ENCODE results near the gene KRTAP5-7. TPM values are rescaled to one million over a fixed set of nuclear protein-coding genes. Genes with fewer than 3 reads are reported as not detected.

The KRTAP5-7 gene
- total RNA-seq, 2 donors from 2014 or later: not detected

GRCh38 chr11:71489311-71490043 lies 37.6 kb upstream of the KRTAP5-7 start:
- TF ChIP-seq CTCF (conservative IDR thresholded peaks at IDR 0.05): no peak
- Mint-ChIP-seq H3K4me3 (no peak overlapping the region), H3K36me3 (ENCODE audit: low read depth) (peaks cover 80% of the 10 kb centered on the region), H3K4me1 (peaks cover 15% of the 10 kb centered on the region), H3K27me3 (ENCODE audit: insufficient read depth) (no peaks in the 10 kb centered on the region), H3K27ac (no peak overlapping the region), H3K9me3 (no peaks in the 10 kb centered on the region)
- Histone ChIP-seq H3K4me3 (ENCODE audit: low read length) (no peak overlapping the region), H3K27ac (ENCODE audit: low read depth, low read length) (no peak overlapping the region), H3K9me3 (ENCODE audit: control insufficient read depth, low read length) (peaks cover 8% of the 10 kb centered on the region), H3K9ac (ENCODE audit: extremely low read depth, low read length, poor library complexity, severe bottlenecking) (no peak overlapping the region), H3K27me3 (ENCODE audit: control insufficient read depth, insufficient read depth, low read length, poor library complexity, severe bottlenecking) (no peaks in the 10 kb centered on the region), H3K36me3 (ENCODE audit: control insufficient read depth, insufficient read depth, low read length) (peaks cover 46% of the 10 kb centered on the region), H3K4me1 (ENCODE audit: control insufficient read depth, insufficient read depth, low read length) (peaks cover 2% of the 10 kb centered on the region)
- WGBS, 2 experiments (ENCODE audit: insufficient coverage in 1 of 2, insufficient read length in 1 of 2): 87 to 88% methylated on average over 5 to 15 of the region's 15 CpGs
- DNase-seq: no peak

- H3K9ac ChIP-seq (ENCODE audit: extremely low read depth, low read length, poor library complexity, severe bottlenecking): no peak overlapping the region
- TF ChIP-seq CTCF (conservative IDR thresholded peaks at IDR 0.05): no peak
- peaks cover 8% of the 10 kb centered on the region for H3K9me3 ChIP-seq (ENCODE audit: control insufficient read depth, low read length)
- peaks cover 2% of the 10 kb centered on the region for H3K4me1 ChIP-seq (ENCODE audit: control insufficient read depth, insufficient read depth, low read length)
- Mint-ChIP-seq H3K27ac (no peak overlapping the region), H3K4me3 (no peak overlapping the region), H3K4me1 (peaks cover 15% of the 10 kb centered on the region), H3K36me3 (ENCODE audit: low read depth) (peaks cover 79% of the 10 kb centered on the region), H3K9me3 (no peaks in the 10 kb centered on the region), H3K27me3 (ENCODE audit: insufficient read depth) (no peaks in the 10 kb centered on the region)
- no peak overlapping the region for H3K27ac ChIP-seq (ENCODE audit: low read depth, low read length)
- WGBS, 2 experiments (ENCODE audit: insufficient coverage in 1 of 2, insufficient read length in 1 of 2): 94 to 95% methylated on average over 13 to 23 of the region's 23 CpGs
- H3K4me3 ChIP-seq (ENCODE audit: low read length): no peak overlapping the region
- no peaks in the 10 kb centered on the region for H3K27me3 ChIP-seq (ENCODE audit: control insufficient read depth, insufficient read depth, low read length, poor library complexity, severe bottlenecking)
- peaks cover 45% of the 10 kb centered on the region for H3K36me3 ChIP-seq (ENCODE audit: control insufficient read depth, insufficient read depth, low read length)
- DNase-seq: no peak
These were observed 36.9 kb upstream of the KRTAP5-7 start for GRCh38 chr11:71490044-71490730.

- no peaks in the 10 kb centered on the region for H3K9me3 Mint-ChIP-seq
- Histone ChIP-seq H3K9ac (ENCODE audit: extremely low read depth, low read length, poor library complexity, severe bottlenecking) (no peak overlapping the region), H3K27ac (ENCODE audit: low read depth, low read length) (no peak overlapping the region), H3K4me3 (ENCODE audit: low read length) (no peak overlapping the region), H3K36me3 (ENCODE audit: control insufficient read depth, insufficient read depth, low read length) (peaks cover 45% of the 10 kb centered on the region), H3K9me3 (ENCODE audit: control insufficient read depth, low read length) (peaks cover 6% of the 10 kb centered on the region), H3K27me3 (ENCODE audit: control insufficient read depth, insufficient read depth, low read length, poor library complexity, severe bottlenecking) (no peaks in the 10 kb centered on the region), H3K4me1 (ENCODE audit: control insufficient read depth, insufficient read depth, low read length) (peaks cover 2% of the 10 kb centered on the region)
- no peak overlapping the region for H3K4me3 Mint-ChIP-seq
- DNase-seq: no peak
- WGBS, 2 experiments (ENCODE audit: insufficient coverage in 1 of 2, insufficient read length in 1 of 2): 96 to 98% methylated on average over 17 to 28 of the region's 28 CpGs
- H3K27ac Mint-ChIP-seq: no peak overlapping the region
- H3K4me1 Mint-ChIP-seq: peaks cover 15% of the 10 kb centered on the region
- H3K27me3 Mint-ChIP-seq (ENCODE audit: insufficient read depth): no peaks in the 10 kb centered on the region
- no peak for TF ChIP-seq CTCF (conservative IDR thresholded peaks at IDR 0.05)
- H3K36me3 Mint-ChIP-seq (ENCODE audit: low read depth): peaks cover 79% of the 10 kb centered on the region
These were observed 36.2 kb upstream of the KRTAP5-7 start for GRCh38 chr11:71490731-71491390.
